GM18499 (cell line): ENCODE measurements around the gene SDK2.

Source experiments
- ATAC-seq: cut with Tn5 transposase; IDR thresholded peaks from one replicate; pipeline ENCODE4 v1.9.1; 2021; ENCODE audit warnings: moderate number of reproducible peaks; ENCODE audit not compliant: insufficient read depth, unreplicated experiment

Gene SDK2

DNA sequence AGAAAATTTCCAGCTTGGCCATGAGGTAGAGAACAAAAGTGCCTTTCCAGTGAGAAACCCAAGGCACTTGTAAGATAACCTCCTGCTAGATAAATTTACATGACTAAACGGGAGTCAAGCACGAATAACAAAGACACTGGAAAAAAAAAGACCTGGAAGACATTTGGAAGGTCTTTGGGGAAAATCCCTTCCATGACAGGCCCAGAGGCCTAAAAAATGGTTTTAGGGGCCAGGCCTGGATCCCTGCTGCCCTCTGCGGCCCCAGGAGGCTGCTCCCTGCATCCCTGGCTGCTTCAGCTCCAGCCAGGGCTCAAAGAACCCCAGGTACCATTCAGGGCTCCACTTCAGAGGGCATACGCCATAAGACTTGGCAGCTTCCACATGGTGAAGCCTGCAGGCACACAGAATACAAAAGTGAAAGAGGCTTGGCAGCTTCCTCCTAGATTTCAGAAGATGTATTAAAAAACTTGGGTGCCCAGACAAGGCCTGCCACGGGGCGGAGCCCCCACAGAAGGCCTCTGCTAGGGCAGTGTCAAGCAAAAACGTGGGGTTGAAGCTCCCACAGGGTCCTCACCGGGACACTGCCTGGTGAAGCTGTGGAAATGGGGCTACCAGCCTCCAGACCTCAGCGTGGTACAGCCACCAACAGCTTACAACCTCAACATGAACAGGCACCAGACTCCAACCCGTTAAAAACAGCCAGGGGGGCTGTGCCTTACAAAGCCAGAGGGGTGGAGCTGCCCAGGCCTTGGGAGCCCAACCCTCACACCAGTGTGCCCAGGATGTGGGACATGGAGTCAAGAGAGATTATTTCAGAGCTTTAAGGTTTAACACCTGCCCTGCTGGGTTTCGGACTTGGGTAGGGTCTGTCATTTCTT is 77.1 kb downstream of the SDK2 start:
- ATAC-seq: no peak

DNA sequence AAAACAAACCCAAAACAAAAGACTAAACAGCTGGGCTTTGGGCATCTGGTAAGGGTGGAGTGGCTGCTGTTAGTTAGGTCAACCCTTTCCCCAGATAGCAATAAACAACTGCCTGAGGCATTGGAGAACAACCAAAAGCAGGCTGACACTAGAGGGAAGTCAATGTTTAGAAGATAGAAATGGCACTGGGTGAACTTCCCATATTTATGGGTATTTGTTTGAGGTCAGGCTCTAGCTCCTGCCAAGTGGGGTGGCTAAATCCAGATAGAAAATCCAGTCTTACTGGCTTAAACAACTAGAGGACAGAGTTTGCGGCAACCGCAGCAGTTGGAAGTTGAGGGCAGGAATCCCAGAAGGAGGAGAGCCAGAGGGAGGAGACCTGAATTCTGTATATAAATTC is 79.4 kb downstream of the SDK2 start:
- no peak for ATAC-seq

GRCh38 chr17:73562896-73563295 is 81.3 kb downstream of the SDK2 start:
- ATAC-seq: no peak

DNA sequence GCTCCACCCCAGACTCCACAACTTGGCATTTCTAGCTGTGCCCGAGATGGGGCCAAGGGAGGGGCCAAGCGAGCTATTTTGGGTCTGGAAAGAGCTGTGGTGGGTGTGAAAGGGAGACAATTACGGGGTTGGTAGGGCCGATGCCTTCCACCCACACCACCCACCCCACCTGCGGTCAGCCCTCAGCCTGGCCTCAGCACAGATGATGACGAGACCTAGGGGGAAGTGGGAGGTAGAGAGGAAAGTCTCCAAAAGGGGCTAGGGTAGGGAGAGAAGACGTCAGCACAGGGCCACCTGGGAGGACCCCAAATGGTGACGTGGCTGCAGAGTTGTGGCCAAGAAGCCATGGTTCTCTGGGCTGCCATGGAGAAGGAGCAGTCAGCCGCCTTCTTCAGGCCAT is 83.1 kb downstream of the SDK2 start:
- no peak for ATAC-seq

GRCh38 chr17:73560661-73561060 is 83.6 kb downstream of the SDK2 start:
- ATAC-seq: no peak

- ATAC-seq: no peak
These were observed 84.7 kb downstream of the SDK2 start for GRCh38 chr17:73559532-73559931.

GRCh38 chr17:73555199-73555960 is 88.9 kb downstream of the SDK2 start:
- ATAC-seq: no peak

- no peak for ATAC-seq
These were observed 89.7 kb downstream of the SDK2 start for GRCh38 chr17:73554498-73554897.

DNA sequence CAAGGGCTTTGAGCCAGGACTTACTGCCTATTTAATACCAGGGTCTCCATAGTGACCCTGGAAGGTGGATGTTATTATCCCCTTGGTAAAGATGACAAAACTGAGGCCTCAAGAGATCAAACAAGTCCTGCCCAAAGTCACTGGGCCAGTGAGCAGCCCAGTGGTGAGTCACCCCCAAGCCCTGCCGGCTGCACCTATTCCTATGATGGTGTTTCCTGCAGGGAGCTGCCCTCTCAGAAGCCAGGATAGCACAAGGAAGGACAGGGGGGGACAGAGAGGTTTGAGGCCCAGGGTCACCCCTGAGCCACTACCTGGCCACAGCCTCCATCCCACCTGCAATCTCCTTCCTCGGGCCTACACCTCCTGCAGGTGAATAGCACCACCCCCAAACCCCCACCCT is 90.9 kb downstream of the SDK2 start:
- ATAC-seq: no peak

DNA sequence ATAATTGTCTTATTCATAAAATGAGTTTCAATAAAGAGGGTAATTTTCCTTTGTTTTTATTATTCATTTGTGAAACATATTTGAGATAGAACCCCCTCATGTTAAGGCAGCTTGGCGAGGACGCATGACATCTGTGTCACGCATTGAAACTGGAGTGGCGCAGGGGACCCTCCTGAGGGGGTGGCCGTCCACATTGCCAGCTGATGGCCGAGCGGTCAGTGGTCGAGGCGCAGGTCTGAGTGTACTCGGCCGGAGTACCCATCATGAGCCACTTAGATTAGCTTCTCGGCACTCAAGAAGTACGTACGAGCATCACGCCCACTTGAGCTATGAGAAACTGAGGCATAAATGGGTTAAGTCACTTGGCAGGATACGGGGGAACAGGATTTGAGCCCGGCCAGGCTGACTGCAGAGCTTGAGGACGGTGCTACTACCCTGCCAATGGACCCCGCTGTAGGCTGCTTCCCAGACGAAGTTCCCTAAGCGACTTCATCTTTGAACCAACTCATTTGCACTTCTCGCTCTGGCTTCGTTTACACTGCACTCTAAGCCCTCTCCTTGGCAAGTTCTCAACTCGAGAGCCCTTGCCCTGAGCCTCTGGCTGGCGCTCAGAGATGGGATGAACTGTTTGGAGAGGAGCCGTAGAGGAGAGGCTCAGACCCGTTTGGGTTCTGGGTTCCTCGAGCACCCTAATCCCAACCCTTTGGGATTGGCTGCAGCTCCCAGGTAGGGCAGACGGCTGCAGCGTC is 91.8 kb downstream of the SDK2 start:
- no peak for ATAC-seq

GRCh38 chr17:73551759-73552158 is 92.5 kb downstream of the SDK2 start:
- ATAC-seq: no peak

DNA sequence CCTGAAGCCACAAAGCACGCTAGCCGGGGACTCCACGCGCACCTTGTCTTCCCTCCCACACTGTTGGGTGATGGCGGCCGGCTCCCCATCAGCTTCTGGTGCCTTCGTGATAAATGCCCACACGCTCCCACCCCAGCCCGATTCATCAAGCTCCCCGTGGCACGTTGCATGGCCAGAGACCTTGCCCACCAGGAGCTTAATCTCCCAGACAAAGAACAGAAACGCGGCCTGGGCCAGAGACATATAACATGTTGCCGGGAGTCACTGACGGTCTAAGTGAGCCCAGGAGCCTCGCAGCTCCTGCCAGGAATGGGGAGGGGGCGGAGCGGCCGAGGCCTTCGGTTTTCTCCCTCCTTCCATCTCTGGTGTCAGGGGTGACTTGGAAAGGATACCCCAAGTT is 93.1 kb downstream of the SDK2 start:
- no peak for ATAC-seq

- ATAC-seq: no peak
These were observed 93.7 kb downstream of the SDK2 start for GRCh38 chr17:73550556-73550955.

- no peak for ATAC-seq
These were observed 94.3 kb downstream of the SDK2 start for GRCh38 chr17:73549841-73550430.

GRCh38 chr17:73548620-73549311 is 95.5 kb downstream of the SDK2 start:
- no peak for ATAC-seq

DNA sequence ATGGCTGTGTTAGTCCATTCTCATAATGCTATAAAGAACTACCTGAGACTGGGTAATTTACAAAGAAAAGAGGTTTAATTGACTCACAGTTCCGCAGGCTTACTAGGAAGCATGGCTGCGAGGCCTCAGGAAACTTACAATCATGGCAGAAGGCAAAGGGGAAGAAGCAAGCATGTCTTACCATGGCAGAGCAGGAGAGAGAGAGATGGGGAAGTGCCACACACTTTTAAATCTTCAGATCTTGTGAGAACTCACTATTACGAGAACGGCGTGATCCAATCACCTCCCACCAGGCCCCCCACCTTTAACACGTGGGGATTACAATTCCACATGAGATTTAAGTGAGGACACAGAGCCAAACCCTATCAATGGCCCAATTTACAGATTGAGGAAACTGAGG is 96.5 kb downstream of the SDK2 start:
- no peak for ATAC-seq

DNA sequence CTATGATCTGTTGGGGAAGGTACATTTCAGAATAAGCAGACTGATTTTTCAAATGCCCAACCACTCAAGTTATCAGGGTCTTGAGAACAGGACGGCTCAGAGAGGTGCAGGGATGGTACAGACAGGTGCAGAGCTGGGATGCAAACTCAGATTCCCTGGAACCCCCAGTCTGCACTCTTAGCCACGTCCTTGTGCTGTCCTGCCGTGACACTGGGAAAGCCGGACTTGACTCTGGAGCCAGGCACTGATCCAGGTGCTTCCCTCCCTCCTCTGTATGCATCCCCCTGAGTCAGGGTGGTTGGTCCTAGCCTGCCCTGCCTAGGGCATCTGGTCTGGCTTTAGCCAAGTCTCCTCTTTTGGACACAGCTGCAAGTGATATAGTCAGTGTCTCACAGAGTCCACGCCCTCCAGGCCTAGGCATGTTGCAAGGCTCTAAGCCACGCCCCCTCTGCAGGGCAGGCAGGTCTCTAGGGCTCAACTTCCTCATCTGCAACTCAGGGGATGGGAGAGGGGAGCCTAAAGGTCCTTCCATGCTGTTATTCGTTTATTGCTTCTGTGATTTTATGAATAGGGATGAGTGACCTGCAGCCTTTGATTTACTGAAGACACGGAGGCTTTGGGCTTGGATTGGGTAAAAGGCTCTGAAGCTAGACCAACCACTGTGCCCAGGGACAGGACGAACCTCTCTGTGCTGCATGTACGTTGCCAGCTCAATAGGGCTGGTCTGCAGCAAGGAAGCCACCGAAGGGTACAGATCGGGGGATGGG is 97.3 kb downstream of the SDK2 start:
- no peak for ATAC-seq

DNA sequence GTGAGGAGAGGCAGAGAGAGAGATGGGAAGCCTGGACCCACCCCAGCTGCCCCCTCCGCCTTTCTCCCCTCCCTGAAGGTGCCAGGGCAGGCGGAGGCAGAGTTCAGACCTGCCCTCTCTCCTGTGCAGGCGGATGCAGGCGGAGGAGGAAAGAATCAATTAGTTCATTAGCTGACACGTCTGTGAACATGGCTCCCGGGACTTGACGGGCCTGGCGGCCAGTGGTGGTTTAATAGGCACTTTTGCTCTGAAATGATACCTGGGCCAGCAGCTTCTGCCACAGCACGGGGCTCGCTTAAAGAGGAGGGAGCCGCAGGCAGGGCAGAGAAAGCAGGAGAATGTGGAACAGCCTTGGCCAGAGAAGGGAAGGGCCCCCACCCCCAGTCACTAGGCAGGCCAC is 98.1 kb downstream of the SDK2 start:
- ATAC-seq: no peak
